ENCODE data around the gene FZD2.

FZD2 gene

DNA sequence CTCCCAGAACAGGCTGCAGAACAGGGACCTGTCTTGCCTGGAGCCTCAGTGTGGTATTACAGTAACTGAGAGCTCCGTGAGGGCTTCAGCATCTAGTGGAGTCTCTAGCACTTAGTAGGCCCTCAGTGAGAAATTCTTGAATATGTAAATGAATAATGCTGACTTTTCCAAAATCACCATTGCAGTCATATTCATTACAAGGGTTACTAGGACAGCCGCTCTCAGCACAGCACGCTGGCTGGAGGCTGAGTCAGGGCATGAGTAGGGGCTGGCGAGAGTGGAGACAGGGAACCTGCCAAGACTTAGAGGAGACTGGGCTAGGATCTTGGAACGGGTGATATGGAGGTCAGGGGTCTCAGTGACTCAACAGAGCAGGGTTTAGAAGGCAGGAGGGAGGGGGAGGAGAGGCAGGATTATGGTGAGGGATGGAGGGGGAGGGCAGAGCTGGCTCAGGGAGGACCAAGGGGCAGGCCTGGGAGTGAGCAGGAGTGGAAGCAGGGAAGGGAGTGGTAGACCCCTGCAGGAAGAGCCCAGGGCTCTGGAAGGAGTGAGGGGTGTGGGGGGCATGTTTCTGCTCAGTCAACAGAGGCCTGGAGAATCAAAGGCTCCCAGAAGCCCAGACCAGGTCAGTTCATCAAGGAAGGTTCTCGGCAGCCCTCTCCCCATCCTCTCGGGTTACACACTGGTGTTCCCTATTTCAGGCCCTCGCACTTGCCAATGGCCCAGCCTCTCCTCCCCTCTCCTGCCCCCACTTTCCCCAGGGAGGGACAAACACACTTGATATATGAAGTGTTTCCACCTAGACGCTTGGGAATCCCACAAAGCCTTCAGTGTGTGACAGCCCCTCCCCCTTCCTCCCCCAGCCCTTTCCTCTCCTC, 42.3 kb downstream of the FZD2 start:
- H3K4me1 ChIP-seq (ENCODE audit: insufficient read depth, low read length), result peaks cover 9% of the 10 kb centered on the region
- H2AFZ ChIP-seq (ENCODE audit: low read depth, low read length), result no peak overlapping the region
- no peaks in the 10 kb centered on the region for H3K36me3 ChIP-seq (ENCODE audit: insufficient read depth, low read length)
- no peak overlapping the region for H3K4me3 ChIP-seq (ENCODE audit: low read length)
- H3K9me3 ChIP-seq (ENCODE audit: low read length), result no peaks in the 10 kb centered on the region
- no peaks in the 10 kb centered on the region for H3K27me3 ChIP-seq (ENCODE audit: insufficient read depth, low read length)

DNA sequence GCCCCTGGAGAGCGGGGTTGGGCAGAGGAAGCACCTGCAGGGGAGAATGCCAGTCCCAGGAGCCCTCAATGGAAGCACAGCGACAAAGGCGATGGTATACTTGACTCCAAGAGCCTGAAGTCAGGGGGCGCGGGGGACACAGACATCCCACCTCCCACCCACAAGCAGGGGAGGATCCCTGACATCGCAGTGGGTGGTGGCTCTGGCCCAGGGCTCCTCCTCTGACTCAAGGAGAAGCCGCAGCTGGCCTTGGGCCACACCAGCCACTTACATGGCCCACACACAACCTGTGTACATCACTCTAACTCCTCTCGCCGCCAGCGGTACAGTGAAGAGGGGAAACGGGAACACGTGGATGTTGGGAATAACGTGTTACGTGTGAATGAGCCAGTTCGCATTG, 44.3 kb downstream of the FZD2 start:
- H2AFZ ChIP-seq (ENCODE audit: low read depth, low read length), result no peak overlapping the region
- H3K4me1 ChIP-seq (ENCODE audit: insufficient read depth, low read length), result peaks cover 9% of the 10 kb centered on the region
- no peaks in the 10 kb centered on the region for H3K9me3 ChIP-seq (ENCODE audit: low read length)
- H3K36me3 ChIP-seq (ENCODE audit: insufficient read depth, low read length), result no peaks in the 10 kb centered on the region
- no peaks in the 10 kb centered on the region for H3K27me3 ChIP-seq (ENCODE audit: insufficient read depth, low read length)
- H3K4me3 ChIP-seq (ENCODE audit: low read length), result no peak overlapping the region

- Histone ChIP-seq H3K27me3 (ENCODE audit: insufficient read depth, low read length) (no peaks in the 10 kb centered on the region), H3K9me3 (ENCODE audit: low read length) (peaks cover under 1% of the 10 kb centered on the region), H3K4me3 (ENCODE audit: low read length) (no peak overlapping the region), H2AFZ (ENCODE audit: low read depth, low read length) (no peak overlapping the region), H3K4me1 (ENCODE audit: insufficient read depth, low read length) (peaks cover 9% of the 10 kb centered on the region), H3K36me3 (ENCODE audit: insufficient read depth, low read length) (no peaks in the 10 kb centered on the region)
These were observed 44.7 kb downstream of the FZD2 start for GRCh38 chr17:44601973-44602372.

- Histone ChIP-seq H3K9me3 (ENCODE audit: low read length) (peaks cover 2% of the 10 kb centered on the region), H3K36me3 (ENCODE audit: insufficient read depth, low read length) (no peaks in the 10 kb centered on the region), H3K4me1 (ENCODE audit: insufficient read depth, low read length) (peaks cover 9% of the 10 kb centered on the region), H3K4me3 (ENCODE audit: low read length) (no peak overlapping the region), H3K27me3 (ENCODE audit: insufficient read depth, low read length) (no peaks in the 10 kb centered on the region), H2AFZ (ENCODE audit: low read depth, low read length) (no peak overlapping the region)
These were observed 45.1 kb downstream of the FZD2 start for GRCh38 chr17:44602390-44602789.

DNA sequence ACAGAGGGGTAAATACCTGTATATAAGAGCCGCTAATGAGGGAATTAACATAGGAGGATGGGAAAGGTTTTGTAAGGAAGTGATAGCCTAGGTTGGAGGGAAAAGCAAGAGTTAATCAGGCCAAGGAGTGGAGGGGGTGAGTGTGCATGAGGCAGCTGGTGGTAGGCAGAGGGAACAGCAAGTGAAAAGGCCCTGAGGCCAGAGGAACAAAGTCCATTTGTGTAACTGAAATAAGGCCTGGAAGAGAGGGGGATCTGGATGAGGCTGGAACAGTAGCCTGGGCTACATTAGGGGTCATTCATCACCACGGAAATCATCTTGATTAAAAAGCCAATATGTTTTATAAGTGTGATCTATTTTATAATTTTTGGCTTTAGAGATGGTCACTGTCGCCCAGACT, 45.7 kb downstream of the FZD2 start:
- H2AFZ ChIP-seq (ENCODE audit: low read depth, low read length), result no peak overlapping the region
- H3K36me3 ChIP-seq (ENCODE audit: insufficient read depth, low read length), result no peaks in the 10 kb centered on the region
- H3K4me1 ChIP-seq (ENCODE audit: insufficient read depth, low read length), result peaks cover 9% of the 10 kb centered on the region
- H3K9me3 ChIP-seq (ENCODE audit: low read length), result peaks cover 2% of the 10 kb centered on the region
- H3K4me3 ChIP-seq (ENCODE audit: low read length), result no peak overlapping the region
- no peaks in the 10 kb centered on the region for H3K27me3 ChIP-seq (ENCODE audit: insufficient read depth, low read length)

DNA sequence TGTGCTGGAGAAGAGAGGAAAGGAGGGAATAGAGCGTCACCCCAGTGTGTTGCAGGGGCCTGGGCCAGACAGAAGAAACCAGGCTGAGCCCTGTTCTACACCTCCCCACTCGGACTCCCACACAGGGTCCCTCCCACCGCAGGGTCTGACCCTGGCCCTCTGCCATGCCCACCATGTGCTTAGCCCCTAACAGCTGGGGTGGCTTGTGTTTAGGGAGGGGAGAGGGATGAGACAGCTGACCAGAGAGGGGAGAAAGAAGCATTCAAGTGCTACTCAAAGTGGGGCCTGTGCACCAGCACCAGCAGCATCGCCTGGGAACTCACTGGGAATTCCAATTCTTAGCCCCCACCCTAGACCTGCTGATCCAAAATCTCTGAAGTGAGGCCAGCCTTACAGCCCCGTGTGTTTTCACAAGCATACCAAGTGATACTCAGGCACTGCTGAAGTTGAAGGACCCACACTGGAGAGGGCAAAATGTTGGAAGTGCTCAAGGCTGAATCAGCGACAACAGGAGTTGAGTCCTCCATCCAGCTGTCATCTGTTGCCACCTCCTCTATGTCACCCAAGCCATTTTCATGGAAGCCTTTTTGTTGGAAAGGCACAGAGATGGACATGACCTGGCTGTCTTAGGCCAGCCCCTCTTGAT, 47.0 kb downstream of the FZD2 start:
- H3K36me3 ChIP-seq (ENCODE audit: insufficient read depth, low read length), result no peaks in the 10 kb centered on the region
- peaks cover 6% of the 10 kb centered on the region for H3K27me3 ChIP-seq (ENCODE audit: insufficient read depth, low read length)
- peaks cover 13% of the 10 kb centered on the region for H3K4me1 ChIP-seq (ENCODE audit: insufficient read depth, low read length)
- H3K4me3 ChIP-seq (ENCODE audit: low read length), result no peak overlapping the region
- H2AFZ ChIP-seq (ENCODE audit: low read depth, low read length), result no peak overlapping the region
- H3K9me3 ChIP-seq (ENCODE audit: low read length), result peaks cover 2% of the 10 kb centered on the region

- H3K4me3 ChIP-seq (ENCODE audit: low read length), result no peak overlapping the region
These were observed 47.6 kb downstream of the FZD2 start for GRCh38 chr17:44604768-44605485.

DNA sequence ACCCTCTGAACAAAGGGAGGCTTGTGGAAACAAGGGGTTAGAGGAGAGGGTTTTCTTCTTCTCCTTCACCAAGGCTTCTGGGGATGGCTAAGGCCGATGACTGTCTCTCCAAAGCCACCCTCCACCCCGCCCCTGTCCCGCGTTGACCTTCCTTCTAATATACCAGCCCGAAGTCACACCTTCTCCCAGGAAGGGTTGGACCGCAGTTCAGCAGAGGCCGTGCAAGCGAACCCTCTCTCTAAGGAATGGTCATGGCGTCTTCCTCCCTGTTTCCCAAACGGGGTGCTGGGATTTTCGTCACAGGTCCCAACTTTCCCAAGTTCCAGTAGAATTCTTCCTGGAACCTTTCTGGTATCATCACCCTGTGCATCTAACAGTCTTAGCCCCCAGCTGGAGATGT, 49.4 kb downstream of the FZD2 start:
- Histone ChIP-seq H3K4me3 (ENCODE audit: low read length) (no peak overlapping the region), H3K9me3 (ENCODE audit: low read length) (peaks cover 2% of the 10 kb centered on the region), H2AFZ (ENCODE audit: low read depth, low read length) (no peak overlapping the region), H3K4me1 (ENCODE audit: insufficient read depth, low read length) (peaks cover 4% of the 10 kb centered on the region), H3K36me3 (ENCODE audit: insufficient read depth, low read length) (no peaks in the 10 kb centered on the region), H3K27me3 (ENCODE audit: insufficient read depth, low read length) (peaks cover 9% of the 10 kb centered on the region)

More at GRCh38 chr17:44604768-44605485, 47.6 kb downstream of the FZD2 start:
- H2AFZ ChIP-seq (ENCODE audit: low read depth, low read length), result no peak overlapping the region
- H3K36me3 ChIP-seq (ENCODE audit: insufficient read depth, low read length), result no peaks in the 10 kb centered on the region
- peaks cover 7% of the 10 kb centered on the region for H3K27me3 ChIP-seq (ENCODE audit: insufficient read depth, low read length)
- peaks cover 8% of the 10 kb centered on the region for H3K4me1 ChIP-seq (ENCODE audit: insufficient read depth, low read length)
- H3K9me3 ChIP-seq (ENCODE audit: low read length), result peaks cover 2% of the 10 kb centered on the region

DNA sequence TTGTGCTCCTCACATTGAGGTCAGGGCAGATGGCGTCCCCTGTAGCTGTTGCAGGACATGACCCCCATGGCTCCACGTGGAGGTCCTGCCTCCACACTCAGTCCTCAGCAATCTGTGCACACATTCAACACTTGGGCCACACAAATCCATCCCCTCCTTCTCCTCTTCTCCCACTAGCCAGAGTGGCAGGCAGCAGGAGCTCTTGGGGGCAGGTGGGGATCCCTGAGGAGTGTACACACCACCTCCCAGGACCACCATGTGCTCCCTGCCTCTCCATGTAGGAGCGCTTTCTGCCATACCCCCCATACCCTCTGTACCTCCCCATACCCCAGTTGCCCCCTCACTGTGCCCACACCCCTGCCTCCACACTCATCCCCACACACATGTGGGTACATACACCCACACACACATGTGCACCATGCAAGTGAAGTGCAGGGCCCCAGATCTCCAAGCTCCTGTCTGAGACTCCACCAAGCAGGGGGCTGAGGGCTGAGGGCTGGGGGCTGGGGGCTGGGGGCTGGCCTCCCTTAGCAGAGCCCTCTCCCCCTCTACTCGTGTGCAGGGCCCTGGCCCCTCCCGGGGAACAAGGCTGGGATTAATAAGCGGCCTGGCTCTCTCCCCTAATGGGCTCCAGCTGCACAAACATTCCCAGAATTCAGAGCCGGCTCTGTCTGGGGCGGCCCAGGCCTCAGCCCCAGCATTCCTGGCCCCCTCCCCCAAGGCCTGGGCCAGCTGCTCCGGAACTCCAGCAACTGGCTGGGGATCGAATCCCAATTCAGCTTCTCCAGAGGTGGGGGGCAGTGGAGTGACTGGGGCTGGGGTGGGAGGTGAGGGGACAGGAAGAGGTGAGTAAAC, 50.8 kb downstream of the FZD2 start:
- H3K4me3 ChIP-seq (ENCODE audit: low read length), result no peak overlapping the region
- H3K36me3 ChIP-seq (ENCODE audit: insufficient read depth, low read length), result no peaks in the 10 kb centered on the region
- H3K9me3 ChIP-seq (ENCODE audit: low read length), result peaks cover 2% of the 10 kb centered on the region
- H3K4me1 ChIP-seq (ENCODE audit: insufficient read depth, low read length), result peaks cover 4% of the 10 kb centered on the region
- no peak overlapping the region for H2AFZ ChIP-seq (ENCODE audit: low read depth, low read length)
- peaks cover 9% of the 10 kb centered on the region for H3K27me3 ChIP-seq (ENCODE audit: insufficient read depth, low read length)

GRCh38 chr17:44608727-44609435, 51.6 kb downstream of the FZD2 start:
- peaks cover 9% of the 10 kb centered on the region for H3K27me3 ChIP-seq (ENCODE audit: insufficient read depth, low read length)
- peaks cover 2% of the 10 kb centered on the region for H3K9me3 ChIP-seq (ENCODE audit: low read length)
- H3K4me1 ChIP-seq (ENCODE audit: insufficient read depth, low read length), result peaks cover 4% of the 10 kb centered on the region
- H3K4me3 ChIP-seq (ENCODE audit: low read length), result no peak overlapping the region
- no peak overlapping the region for H2AFZ ChIP-seq (ENCODE audit: low read depth, low read length)
- H3K36me3 ChIP-seq (ENCODE audit: insufficient read depth, low read length), result no peaks in the 10 kb centered on the region

DNA sequence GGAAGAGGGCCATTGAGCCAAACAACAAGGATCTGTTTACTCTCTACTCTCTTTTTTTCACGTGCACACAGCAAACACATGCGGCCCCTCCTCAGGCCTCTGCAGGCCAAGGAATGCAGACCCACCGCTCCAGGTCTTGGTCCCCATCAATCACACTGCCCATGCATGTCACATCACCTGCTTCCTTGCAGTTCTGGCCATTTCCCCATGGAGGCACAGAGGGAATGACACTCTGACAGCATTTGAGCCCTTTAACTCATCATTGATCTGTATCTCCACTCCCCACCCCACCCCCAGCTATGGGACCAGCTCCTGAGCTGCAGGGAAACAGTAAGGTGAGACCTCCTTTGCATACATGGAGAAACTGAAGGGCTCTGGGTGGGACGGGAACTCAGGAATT, 53.0 kb downstream of the FZD2 start:
- Histone ChIP-seq H3K9me3 (ENCODE audit: low read length) (peaks cover 2% of the 10 kb centered on the region), H3K4me3 (ENCODE audit: low read length) (no peak overlapping the region), H3K4me1 (ENCODE audit: insufficient read depth, low read length) (peaks cover 4% of the 10 kb centered on the region), H2AFZ (ENCODE audit: low read depth, low read length) (no peak overlapping the region), H3K27me3 (ENCODE audit: insufficient read depth, low read length) (peaks cover 12% of the 10 kb centered on the region), H3K36me3 (ENCODE audit: insufficient read depth, low read length) (no peaks in the 10 kb centered on the region)

All from neuron (in vitro differentiated cells).